WERI-Rb-1 (cell line): ENCODE measurements around the gene RASSF5.
A peak's percentile ranks its signal among the peaks of the same experiment; 100 is the strongest.
"Not testable (repeated sequence)": the region's sequence is repeated elsewhere in the genome, so short reads cannot be mapped to it uniquely, and the experiment has no call there.

ENCODE experiments used
- DNase-seq: peaks from one replicate; pipeline ENCODE4 v3.0.0-alpha.2; 2020
- H3K27ac ChIP-seq: fragments of 250-450 bp; sonication (Bioruptor Pico); 2 replicates; pipeline ENCODE4 v1.5.1; 2020; ENCODE audit warnings: mild to moderate bottlenecking, moderate library complexity
- H3K27me3 ChIP-seq: fragments of 250-450 bp; sonication (Bioruptor Pico); 2 replicates; pipeline ENCODE4 v1.5.1; 2021; ENCODE audit warnings: mild to moderate bottlenecking, low read depth, moderate library complexity; ENCODE audit not compliant: insufficient read depth, severe bottlenecking
- H3K36me3 ChIP-seq: fragments of 250-450 bp; sonication (Bioruptor Pico); 2 replicates; pipeline ENCODE4 v1.5.1; 2020; ENCODE audit warnings: mild to moderate bottlenecking, moderate library complexity
- H3K4me3 ChIP-seq: 2 replicates; pipeline ENCODE4 v1.5.1; 2011; ENCODE audit warnings: low read depth, mild to moderate bottlenecking, control low read depth, low read length
- H3K9me3 ChIP-seq: fragments of 250-450 bp; sonication (Bioruptor Pico); 2 replicates; pipeline ENCODE4 v1.5.1; 2021; ENCODE audit warnings: mild to moderate bottlenecking, moderate library complexity; ENCODE audit not compliant: severe bottlenecking
- TF ChIP-seq, protein P1 (sequence below): IDR thresholded peaks from 2 replicates; pipeline ENCODE4 v1.5.1; 2011; ENCODE audit warnings: low read depth, mild to moderate bottlenecking, control low read depth, inconsistent platforms, low read length

The RASSF5 gene

DNA sequence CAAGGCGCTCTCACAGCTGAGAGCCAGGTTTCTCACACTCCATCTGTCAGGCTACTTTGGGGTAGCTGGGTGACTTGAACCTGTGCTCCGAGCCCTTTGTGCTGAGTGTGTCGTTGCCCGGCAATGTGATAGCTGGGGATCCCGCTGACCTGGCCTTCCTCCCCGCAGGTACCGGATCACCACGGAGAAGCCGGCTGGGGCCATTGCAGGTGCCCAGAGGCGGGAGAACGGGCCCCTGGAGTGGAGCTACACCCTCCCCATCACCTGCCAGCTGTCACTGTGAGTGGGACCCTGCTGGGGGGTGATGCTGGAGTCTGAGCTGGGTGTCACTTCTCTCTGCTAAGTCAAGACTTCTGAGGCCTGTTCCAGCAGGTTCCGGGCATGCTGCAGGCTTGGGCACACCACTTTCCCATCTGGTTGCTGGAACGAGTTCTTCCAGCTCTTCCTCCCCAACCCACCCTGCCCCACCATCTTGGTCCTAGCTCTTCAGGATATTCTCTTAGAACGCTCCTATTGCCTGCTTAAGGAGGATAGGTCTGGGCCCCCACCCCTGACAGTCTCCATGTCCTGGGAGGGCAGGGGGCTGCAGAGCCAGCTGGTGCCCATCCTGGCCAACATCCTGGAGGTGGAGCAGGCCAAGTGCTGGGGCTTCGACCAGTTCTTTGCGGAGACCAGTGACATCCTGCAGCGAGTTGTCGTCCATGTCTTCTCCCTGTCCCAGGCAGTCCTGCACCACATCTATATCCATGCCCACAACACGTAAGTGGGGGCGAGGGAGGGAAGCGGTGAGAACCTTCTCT lies 29.6 kb upstream of the RASSF5 start:
- H3K9me3 ChIP-seq = no peaks in the 10 kb centered on the region
- no peak overlapping the region for H3K4me3 ChIP-seq
- DNase-seq = no peak
- no peaks in the 10 kb centered on the region for H3K36me3 ChIP-seq
- no peak overlapping the region for H3K27ac ChIP-seq
- TF ChIP-seq, protein P1, sequence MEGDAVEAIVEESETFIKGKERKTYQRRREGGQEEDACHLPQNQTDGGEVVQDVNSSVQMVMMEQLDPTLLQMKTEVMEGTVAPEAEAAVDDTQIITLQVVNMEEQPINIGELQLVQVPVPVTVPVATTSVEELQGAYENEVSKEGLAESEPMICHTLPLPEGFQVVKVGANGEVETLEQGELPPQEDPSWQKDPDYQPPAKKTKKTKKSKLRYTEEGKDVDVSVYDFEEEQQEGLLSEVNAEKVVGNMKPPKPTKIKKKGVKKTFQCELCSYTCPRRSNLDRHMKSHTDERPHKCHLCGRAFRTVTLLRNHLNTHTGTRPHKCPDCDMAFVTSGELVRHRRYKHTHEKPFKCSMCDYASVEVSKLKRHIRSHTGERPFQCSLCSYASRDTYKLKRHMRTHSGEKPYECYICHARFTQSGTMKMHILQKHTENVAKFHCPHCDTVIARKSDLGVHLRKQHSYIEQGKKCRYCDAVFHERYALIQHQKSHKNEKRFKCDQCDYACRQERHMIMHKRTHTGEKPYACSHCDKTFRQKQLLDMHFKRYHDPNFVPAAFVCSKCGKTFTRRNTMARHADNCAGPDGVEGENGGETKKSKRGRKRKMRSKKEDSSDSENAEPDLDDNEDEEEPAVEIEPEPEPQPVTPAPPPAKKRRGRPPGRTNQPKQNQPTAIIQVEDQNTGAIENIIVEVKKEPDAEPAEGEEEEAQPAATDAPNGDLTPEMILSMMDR = no peak
- no peaks in the 10 kb centered on the region for H3K27me3 ChIP-seq

DNA sequence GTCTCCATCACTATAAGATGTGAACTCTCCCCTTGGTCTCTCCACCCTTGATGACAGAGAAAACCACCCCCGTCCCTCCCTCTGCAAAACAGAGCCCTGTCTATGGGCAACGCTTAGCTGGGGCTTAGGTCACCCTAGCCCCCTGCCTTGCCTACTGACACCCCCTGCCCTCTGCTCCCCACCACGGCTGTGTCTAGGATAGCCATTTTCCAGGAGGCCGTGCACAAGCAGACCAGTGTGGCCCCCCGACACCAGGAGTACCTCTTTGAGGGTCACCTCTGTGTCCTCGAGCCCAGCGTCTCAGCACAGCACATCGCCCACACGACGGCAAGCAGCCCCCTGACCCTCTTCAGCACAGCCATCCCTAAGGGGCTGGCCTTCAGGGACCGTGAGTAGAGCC lies 28.6 kb upstream of the RASSF5 start:
- no peak overlapping the region for H3K27ac ChIP-seq
- H3K4me3 ChIP-seq = no peak overlapping the region
- H3K36me3 ChIP-seq = no peaks in the 10 kb centered on the region
- no peaks in the 10 kb centered on the region for H3K9me3 ChIP-seq
- no peaks in the 10 kb centered on the region for H3K27me3 ChIP-seq
- DNase-seq = no peak
- TF ChIP-seq, protein P1 = no peak

DNA sequence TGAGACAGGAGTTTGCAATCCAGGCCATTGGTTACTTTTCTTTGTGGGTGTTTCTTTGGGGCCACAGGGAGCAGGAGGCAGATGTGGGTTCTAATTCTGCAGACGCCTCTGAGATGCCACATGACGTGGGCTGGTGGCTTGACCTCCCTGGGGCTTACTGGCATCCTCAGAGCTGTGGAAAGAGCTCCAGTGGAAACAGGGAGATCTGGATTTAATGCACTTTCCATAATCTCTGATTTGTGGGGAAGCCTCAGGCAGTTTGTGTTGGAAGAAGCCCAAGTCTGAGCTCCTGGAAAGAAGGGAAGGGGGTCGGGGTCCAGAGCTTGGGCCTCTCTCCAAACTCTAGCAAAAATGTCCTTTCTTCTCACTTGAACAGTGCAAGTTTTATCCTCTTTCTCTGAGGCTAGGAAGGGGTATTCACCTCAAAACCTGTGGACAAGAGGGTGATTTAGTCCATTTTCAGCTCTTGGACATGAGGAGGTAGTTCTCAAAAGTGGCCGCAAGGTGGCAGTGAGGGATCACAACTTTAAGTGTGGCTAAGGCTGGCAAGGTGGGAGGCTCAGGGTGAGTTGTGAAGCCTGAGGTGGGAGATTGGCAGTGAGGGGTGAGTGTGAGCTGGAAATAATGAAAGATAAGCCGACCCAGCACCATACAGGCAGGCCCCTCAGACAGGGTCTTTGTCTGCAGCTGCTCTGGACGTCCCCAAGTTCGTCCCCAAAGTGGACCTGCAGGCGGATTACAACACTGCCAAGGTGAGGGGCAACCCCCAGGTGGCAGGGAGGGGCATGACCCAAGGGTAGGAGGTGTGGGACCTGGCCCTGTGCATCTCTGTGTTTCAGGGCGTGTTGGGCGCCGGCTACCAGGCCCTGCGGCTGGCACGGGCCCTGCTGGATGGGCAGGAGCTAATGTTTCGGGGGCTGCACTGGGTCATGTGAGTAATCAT lies 27.9 kb upstream of the RASSF5 start:
- no peak overlapping the region; the same call in 1 of the 2 replicates for H3K27ac ChIP-seq
- peak; percentile 88 for DNase-seq
- H3K36me3 ChIP-seq = no peaks in the 10 kb centered on the region
- TF ChIP-seq, protein P1 = peak; percentile 94
- H3K27me3 ChIP-seq = no peaks in the 10 kb centered on the region
- no peaks in the 10 kb centered on the region for H3K9me3 ChIP-seq
- no peak overlapping the region for H3K4me3 ChIP-seq

DNA sequence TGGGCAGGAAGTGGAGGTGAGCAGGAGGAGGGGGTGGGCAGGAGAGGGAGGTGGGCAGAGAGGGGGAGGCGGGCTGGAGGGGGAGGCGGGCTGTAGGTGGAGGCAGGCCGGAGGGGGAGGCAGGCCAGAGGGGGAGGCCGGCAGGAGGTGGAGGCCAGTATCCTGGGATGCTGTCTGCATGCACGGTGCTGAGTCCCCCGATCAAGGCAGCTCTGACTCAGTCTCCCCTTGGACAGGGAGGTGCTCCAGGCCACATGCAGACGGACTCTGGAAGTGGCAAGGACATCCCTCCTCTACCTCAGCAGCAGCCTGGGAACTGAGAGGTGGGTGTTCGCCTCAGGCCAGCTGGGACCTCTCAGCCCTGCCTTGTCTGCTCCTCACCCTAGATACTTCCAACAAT lies 27.1 kb upstream of the RASSF5 start:
- TF ChIP-seq, protein P1 = no peak
- no peak overlapping the region for H3K27ac ChIP-seq

DNA sequence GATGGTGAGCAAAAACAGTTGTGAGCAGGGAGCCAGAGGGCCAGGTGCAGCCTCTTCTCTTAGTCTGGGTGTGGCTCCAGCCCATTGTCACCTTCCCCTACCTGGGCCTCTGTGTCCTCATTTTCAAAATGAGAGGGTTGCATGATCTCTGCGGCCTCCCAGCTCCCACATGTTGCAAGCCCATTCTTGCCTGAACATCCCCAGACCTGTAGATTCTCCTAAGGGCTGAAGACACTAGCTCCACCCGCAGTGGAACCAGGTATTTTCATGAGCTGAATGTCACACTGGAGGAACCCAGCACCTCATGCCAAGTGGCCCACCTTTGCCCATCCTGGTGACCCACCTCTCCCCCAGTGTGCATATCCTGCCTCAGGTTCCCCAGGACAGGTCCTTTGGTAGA lies 24.7 kb upstream of the RASSF5 start:
- no peak overlapping the region for H3K27ac ChIP-seq
- TF ChIP-seq, protein P1 = no peak
- DNase-seq = no peak
- H3K36me3 ChIP-seq = no peaks in the 10 kb centered on the region
- H3K27me3 ChIP-seq = no peaks in the 10 kb centered on the region
- H3K4me3 ChIP-seq = no peak overlapping the region
- H3K9me3 ChIP-seq = no peaks in the 10 kb centered on the region

More for the DNA sequence above, 27.1 kb upstream of the RASSF5 start:
- DNase-seq = no peak
- no peaks in the 10 kb centered on the region for H3K36me3 ChIP-seq
- H3K27me3 ChIP-seq = no peaks in the 10 kb centered on the region
- no peak overlapping the region for H3K4me3 ChIP-seq
- H3K9me3 ChIP-seq = no peaks in the 10 kb centered on the region

DNA sequence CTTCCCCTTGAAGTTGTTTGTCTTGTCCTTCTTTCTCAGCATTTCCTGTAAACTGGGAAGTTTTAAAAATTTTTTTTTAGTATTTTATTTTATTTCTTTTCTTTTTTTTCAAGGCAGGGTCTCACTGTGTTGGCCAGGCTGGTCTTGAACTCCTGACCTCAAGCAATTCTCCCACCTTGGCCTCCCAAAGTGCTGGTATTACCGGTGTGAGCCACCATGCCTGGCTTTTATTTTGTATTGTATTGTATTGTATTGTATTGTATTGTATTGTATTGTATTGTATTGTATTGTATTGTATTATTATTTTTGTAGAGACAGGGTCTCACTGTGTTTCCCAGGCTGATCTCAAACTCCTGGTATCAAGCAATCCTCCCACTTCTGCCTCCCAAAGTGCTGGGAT lies 23.5 kb upstream of the RASSF5 start:
- not testable (repeated sequence) for H3K27me3 ChIP-seq, H3K36me3 ChIP-seq, H3K27ac ChIP-seq, H3K4me3 ChIP-seq, DNase-seq, H3K9me3 ChIP-seq
